ENCODE data around the gene AKAP4. TPM values are rescaled to one million over a fixed set of nuclear protein-coding genes. Genes with fewer than 3 reads are reported as not detected.
A peak's percentile ranks its signal among the peaks of the same experiment; 100 is the strongest.

The AKAP4 gene
- total and polyA plus RNA-seq, 7 donors = not detected

DNA sequence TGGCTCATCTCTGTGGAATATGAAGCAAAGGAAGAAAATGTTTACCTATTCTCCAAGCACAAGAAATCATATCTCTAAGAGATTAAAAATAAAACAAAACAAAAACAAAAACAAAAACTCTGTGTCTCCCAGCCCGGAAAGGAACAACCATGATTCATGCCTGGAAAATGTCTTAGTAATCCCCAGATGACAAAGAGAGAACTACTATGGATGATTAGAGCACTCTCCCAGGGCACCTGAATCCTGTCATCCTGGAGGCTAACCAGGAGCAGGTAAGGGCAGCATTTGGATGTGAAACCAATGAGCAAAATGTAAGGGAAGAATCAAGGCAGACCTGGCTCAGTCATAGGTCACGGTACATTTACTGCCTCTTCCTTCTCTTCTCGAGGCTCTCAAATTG is 1.7 kb upstream of the AKAP4 start:
- no peak for DNase-seq
- whole genome bisulfite sequencing, 2 donors = 82 to 85% methylated on average over 3 of the region's 3 CpGs
- Histone ChIP-seq H3K4me1 (peaks cover 0 to 5% (median 2%) of the 10 kb centered on the region in 4 donors), H3K4me3 (no peak overlapping the region), H3K9me3 (no peaks in the 10 kb centered on the region), H3K36me3 (no peaks in the 10 kb centered on the region), H3K27ac (no peak overlapping the region), H3K27me3 (no peaks in the 10 kb centered on the region)
- TF ChIP-seq POLR2AphosphoS5 (IDR thresholded peaks at IDR 0.05) (no peak), EP300 (IDR thresholded peaks at IDR 0.05) (no peak)
- TF ChIP-seq, protein P1, sequence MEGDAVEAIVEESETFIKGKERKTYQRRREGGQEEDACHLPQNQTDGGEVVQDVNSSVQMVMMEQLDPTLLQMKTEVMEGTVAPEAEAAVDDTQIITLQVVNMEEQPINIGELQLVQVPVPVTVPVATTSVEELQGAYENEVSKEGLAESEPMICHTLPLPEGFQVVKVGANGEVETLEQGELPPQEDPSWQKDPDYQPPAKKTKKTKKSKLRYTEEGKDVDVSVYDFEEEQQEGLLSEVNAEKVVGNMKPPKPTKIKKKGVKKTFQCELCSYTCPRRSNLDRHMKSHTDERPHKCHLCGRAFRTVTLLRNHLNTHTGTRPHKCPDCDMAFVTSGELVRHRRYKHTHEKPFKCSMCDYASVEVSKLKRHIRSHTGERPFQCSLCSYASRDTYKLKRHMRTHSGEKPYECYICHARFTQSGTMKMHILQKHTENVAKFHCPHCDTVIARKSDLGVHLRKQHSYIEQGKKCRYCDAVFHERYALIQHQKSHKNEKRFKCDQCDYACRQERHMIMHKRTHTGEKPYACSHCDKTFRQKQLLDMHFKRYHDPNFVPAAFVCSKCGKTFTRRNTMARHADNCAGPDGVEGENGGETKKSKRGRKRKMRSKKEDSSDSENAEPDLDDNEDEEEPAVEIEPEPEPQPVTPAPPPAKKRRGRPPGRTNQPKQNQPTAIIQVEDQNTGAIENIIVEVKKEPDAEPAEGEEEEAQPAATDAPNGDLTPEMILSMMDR (IDR thresholded peaks at IDR 0.05) = no peak
- intact Hi-C loops (cut with DNase I) = loop anchor here (5.0 kb wide), 2 partner anchors 100 to 285 kb away; no protein-coding TSS in a partner anchor

GRCh38 chrX:50198348-50198747 is 2.5 kb downstream of the AKAP4 start:
- no peaks in the 10 kb centered on the region for H3K4me1 ChIP-seq
- no peaks in the 10 kb centered on the region for H3K9me3 ChIP-seq
- H3K27ac ChIP-seq = no peak overlapping the region
- no peaks in the 10 kb centered on the region for H3K27me3 ChIP-seq
- H3K36me3 ChIP-seq = no peaks in the 10 kb centered on the region
- H3K4me3 ChIP-seq = no peak overlapping the region
- TF ChIP-seq POLR2A (IDR thresholded peaks at IDR 0.05) (no peak), POLR2AphosphoS5 (IDR thresholded peaks at IDR 0.05) (no peak)
- TF ChIP-seq, protein P1 (IDR thresholded peaks at IDR 0.05) = no peak
- 50 to 82% methylated on average over 4 of the region's 4 CpGs for WGBS, 2 donors
- intact Hi-C loops (cut with DNase I) = no loop called here
- DNase-seq = no peak

DNA sequence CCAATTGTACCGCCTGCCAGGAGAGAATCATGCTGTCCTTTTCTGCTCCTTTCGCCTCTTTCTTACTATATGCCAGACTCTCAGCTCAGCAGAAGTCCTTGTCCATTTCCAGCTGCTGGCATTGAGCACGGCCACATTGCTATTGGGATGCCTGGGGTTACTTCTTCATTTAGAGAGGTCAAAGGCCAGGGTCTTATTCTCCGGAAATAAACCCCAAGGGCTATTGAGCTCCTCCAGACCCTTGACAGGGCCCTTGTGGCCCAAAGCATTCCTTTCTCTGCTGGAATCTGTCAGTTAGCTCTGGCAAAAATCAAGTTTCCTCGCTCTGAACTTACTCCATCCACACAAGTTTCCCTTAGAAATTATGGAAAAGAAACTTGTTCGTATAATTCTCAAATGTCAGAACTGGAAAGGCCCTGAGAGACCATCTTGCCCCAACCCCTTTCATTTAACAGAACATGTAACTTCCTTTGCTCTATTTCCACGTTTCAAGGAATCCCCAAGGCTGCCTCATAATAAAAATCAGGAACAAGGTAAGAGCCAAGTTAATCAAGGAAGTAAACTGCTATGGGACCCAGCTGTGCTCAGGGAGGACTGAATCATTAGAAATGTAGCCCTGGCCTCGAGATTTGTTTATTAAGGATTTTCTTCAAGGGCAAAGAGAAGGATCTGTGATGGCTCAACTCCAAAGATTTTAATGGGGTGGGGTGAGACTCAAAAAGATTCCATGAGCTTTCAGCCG is 11.8 kb downstream of the AKAP4 start:
- Histone ChIP-seq H3K4me3 (no peak overlapping the region), H3K9me3 (no peaks in the 10 kb centered on the region), H3K4me1 (peaks cover 0 to 23% (median 3%) of the 10 kb centered on the region in 4 donors), H3K36me3 (no peaks in the 10 kb centered on the region), H3K27me3 (no peaks in the 10 kb centered on the region), H3K27ac (peak overlapping the region in 3 of 4 donors; percentile 4 to 52 (median 12))
- intact Hi-C loops (cut with DNase I) = no loop called here
- TF ChIP-seq POLR2AphosphoS5 (IDR thresholded peaks at IDR 0.05) (no peak), EP300 (IDR thresholded peaks at IDR 0.05) (no peak), POLR2A (IDR thresholded peaks at IDR 0.05) (no peak)
- TF ChIP-seq, protein P1 (IDR thresholded peaks at IDR 0.05) = no peak
- 61 to 63% methylated on average over 9 of the region's 9 CpGs for WGBS, 2 donors
- no peak for DNase-seq

- Histone ChIP-seq H3K27ac (no peak overlapping the region), H3K36me3 (no peaks in the 10 kb centered on the region), H3K4me3 (no peak overlapping the region), H3K4me1 (peaks cover 0 to 17% (median 2%) of the 10 kb centered on the region in 4 donors), H3K27me3 (no peaks in the 10 kb centered on the region), H3K9me3 (no peaks in the 10 kb centered on the region)
- intact Hi-C loops (cut with DNase I) = no loop called here
- 59 to 82% methylated on average over 3 of the region's 3 CpGs for WGBS, 2 donors
- TF ChIP-seq, protein P1 (IDR thresholded peaks at IDR 0.05) = no peak
- TF ChIP-seq POLR2AphosphoS5 (IDR thresholded peaks at IDR 0.05) (no peak), EP300 (IDR thresholded peaks at IDR 0.05) (no peak)
- no peak for DNase-seq
Measured at GRCh38 chrX:50183891-50184290, 16.9 kb downstream of the AKAP4 start.
